ENCODE data around the gene ST7. TPM values are rescaled to one million over a fixed set of nuclear protein-coding genes. Genes with fewer than 3 reads are reported as not detected.

The ST7 gene
- total and polyA plus RNA-seq, 2 of the 8 experiments (the other 6 are each of a cell fraction or from before 2014, with no cell fraction given): 16.3 to 18.0 TPM

DNA sequence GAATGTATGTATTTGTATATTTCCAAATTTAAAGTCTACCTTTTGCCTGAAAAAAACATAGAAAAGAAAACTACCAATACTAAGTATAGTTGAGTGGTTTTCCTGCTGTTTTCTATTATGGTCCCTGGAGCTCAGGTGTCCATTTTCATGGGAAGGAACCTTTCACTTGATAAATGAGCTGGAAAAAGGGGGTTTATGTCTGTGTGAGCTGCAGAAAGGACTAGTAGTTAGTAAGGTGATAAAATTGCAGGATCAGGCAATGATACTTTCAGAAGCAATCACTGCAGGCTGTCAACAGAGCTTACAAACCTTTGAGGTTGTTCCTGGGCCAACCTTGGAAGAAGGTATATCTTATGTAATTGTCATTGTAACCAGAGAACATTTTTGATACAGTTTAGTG is 48.0 kb downstream of the ST7 start:
- no peak overlapping the region for H4K91ac ChIP-seq (replicated peaks; ENCODE audit: insufficient read length, low read length)
- FAIRE-seq: no peak
- DNase-seq (ENCODE audit: low read depth in 1 of 2, low spot score in 2 of 2): no peak
- no peak overlapping the region for H3K4ac ChIP-seq (replicated peaks; ENCODE audit: insufficient read length, low read depth, low read length)
- H2BK20ac ChIP-seq (ENCODE audit: low read length): no peak overlapping the region
- H3K79me1 ChIP-seq (ENCODE audit: low read depth, low read length): no peaks in the 10 kb centered on the region
- H3K4me2 ChIP-seq (ENCODE audit: insufficient read depth in 1 of 2, low read depth in 2 of 2, low read length in 2 of 2): no peak overlapping the region
- H2AK5ac ChIP-seq (ENCODE audit: low read depth, low read length): no peak overlapping the region
- no peak overlapping the region for H3K23ac ChIP-seq (ENCODE audit: insufficient read length)
- no peaks in the 10 kb centered on the region for H3K27me3 ChIP-seq (replicated peaks in 1 of 4; ENCODE audit: control insufficient read depth in 3 of 4, extremely low read depth in 1 of 4, insufficient read depth in 3 of 4, low read length in 3 of 4)
- H2AFZ ChIP-seq (ENCODE audit: low read length): no peak overlapping the region
- H3K79me2 ChIP-seq (ENCODE audit: control insufficient read depth in 1 of 2, insufficient read depth in 2 of 2, low read length in 2 of 2): peaks cover 0 to 3% of the 10 kb centered on the region in 2 experiments; a peak in 1 of 4 replicates
- H3K14ac ChIP-seq (ENCODE audit: insufficient read length): no peak overlapping the region
- TF ChIP-seq RXRA (IDR thresholded peaks at IDR 0.05; ENCODE audit: insufficient read depth, low read depth, low read length): no peak
- no peak for TF ChIP-seq PHF8 (conservative IDR thresholded peaks at IDR 0.05; ENCODE audit: low read depth, low read length)
- no peak for TF ChIP-seq SIRT6 (IDR thresholded peaks at IDR 0.05; ENCODE audit: low read length)
- no peak for TF ChIP-seq MAFK (IDR thresholded peaks at IDR 0.05; ENCODE audit: low read depth, low read length)
- TF ChIP-seq HDAC2 (IDR thresholded peaks at IDR 0.05; ENCODE audit: borderline replicate concordance in 1 of 2, low read depth in 2 of 2, low read length in 2 of 2): no peak
- TF ChIP-seq BACH1 (IDR thresholded peaks at IDR 0.05; ENCODE audit: low read length): no peak
- TF ChIP-seq SRF (IDR thresholded peaks at IDR 0.05; ENCODE audit: low read depth, low read length): no peak
- TF ChIP-seq FOSL1 (IDR thresholded peaks at IDR 0.05; ENCODE audit: insufficient read depth, low read depth, low read length): no peak
- no peak for TF ChIP-seq RFX5 (IDR thresholded peaks at IDR 0.05; ENCODE audit: borderline replicate concordance, low read depth, low read length)
- TF ChIP-seq CREB1 (IDR thresholded peaks at IDR 0.05): no peak
- no peak overlapping the region for H2BK120ac ChIP-seq (replicated peaks; ENCODE audit: low read depth, low read length)
- H2BK5ac ChIP-seq (ENCODE audit: low read depth, low read length): no peak overlapping the region
- no peak overlapping the region for H3K9ac ChIP-seq (replicated peaks in 1 of 4; ENCODE audit: extremely low read depth in 1 of 4, low read depth in 3 of 4, low read length in 3 of 4)
- H3K4me3 ChIP-seq (ENCODE audit: extremely low read depth in 1 of 4, insufficient read depth in 2 of 4, low read depth in 3 of 4, low read length in 4 of 4): no peak overlapping the region
- POLR2A ChIA-PET (ENCODE audit: partially characterized antibody): no interaction called here
- CTCF ChIA-PET (ENCODE audit: partially characterized antibody): interaction anchor here (0.6 to 5.4 kb wide), 3 partner anchors 12 to 126 kb away, joined by 4 to 27 read pairs (median 14); no protein-coding TSS in a partner anchor
- no peak overlapping the region for H3K56ac ChIP-seq (replicated peaks; ENCODE audit: insufficient read length, low read depth, low read length)
- no peaks in the 10 kb centered on the region; a peak in 1 of 7 replicates for H3K4me1 ChIP-seq (replicated peaks in 1 of 4; ENCODE audit: control insufficient read depth in 3 of 4, insufficient read depth in 4 of 4, low read length in 3 of 4)
- no peak overlapping the region for H3K18ac ChIP-seq (ENCODE audit: extremely low read depth, low read length)
- no peak overlapping the region for H2BK15ac ChIP-seq (ENCODE audit: low read length)
- H3K36me3 ChIP-seq (ENCODE audit: control insufficient read depth in 2 of 4, insufficient read depth in 4 of 4, low read length in 3 of 4): peaks cover 0 to 9% (median 0%) of the 10 kb centered on the region in 4 experiments; a peak in 2 of 8 replicates
- no peak overlapping the region for H4K5ac ChIP-seq (ENCODE audit: insufficient read length, low read depth, low read length)
- H3K27ac ChIP-seq (ENCODE audit: low read depth, low read length): no peak overlapping the region
- peaks cover 0 to 17% of the 10 kb centered on the region in 2 experiments; a peak in 2 of 4 replicates for H3K9me3 ChIP-seq (ENCODE audit: insufficient read depth in 2 of 2, low read depth in 1 of 2, low read length in 1 of 2)
- H4K20me1 ChIP-seq (replicated peaks in 1 of 2; ENCODE audit: control insufficient read depth in 1 of 2, insufficient read depth in 2 of 2, low read length in 2 of 2): no peaks in the 10 kb centered on the region
- no peak overlapping the region for H2BK12ac ChIP-seq (ENCODE audit: low read depth, low read length)
- H4K8ac ChIP-seq (ENCODE audit: extremely low read depth, insufficient read depth, low read length): no peak overlapping the region
- H3K23me2 ChIP-seq (ENCODE audit: low read depth, low read length): no peaks in the 10 kb centered on the region; the same call in 1 of the 2 replicates

Measured in H1 (cell line).